Liver (tissue), 3 donors: Measurements from ENCODE around the gene KIF6.
"Not testable (repeated sequence)": the region's sequence is repeated elsewhere in the genome, so short reads cannot be mapped to it uniquely, and the experiment has no call there.

Source experiments
- ATF3 ChIP-seq: IDR thresholded peaks from 2 replicates; pipeline ENCODE4 v1.6.1; 2016; ENCODE audit warnings: antibody characterized with exemption
- CTCF ChIP-seq: fragments of 150-350 bp; IDR thresholded peaks from 2 replicates; pipeline ENCODE4 v1.5.1; 2017; ENCODE audit warnings: improper control_type of control experiment, low read depth, low read length; ENCODE audit not compliant: missing input control
- EGR1 ChIP-seq, 2 donors: IDR thresholded peaks; 2 replicates each; pipeline ENCODE4 v1.6.1; 2016 to 2018; ENCODE audit warnings: antibody characterized with exemption in 2 of 2, low read depth in 2 of 2
- GABPA ChIP-seq, 2 donors: IDR thresholded peaks in 1 of 2; conservative IDR thresholded peaks in 1 of 2; 2 replicates each; pipeline ENCODE4 v1.6.1; 2016; ENCODE audit warnings: antibody characterized with exemption in 2 of 2, mild to moderate bottlenecking in 1 of 2, moderate library complexity in 1 of 2
- MAX ChIP-seq: IDR thresholded peaks from 2 replicates; pipeline ENCODE4 v1.6.1; 2016; ENCODE audit warnings: antibody characterized with exemption
- NR2F2 ChIP-seq: IDR thresholded peaks from 2 replicates; pipeline ENCODE4 v1.6.1; 2016; ENCODE audit warnings: antibody characterized with exemption
- REST ChIP-seq: IDR thresholded peaks from 2 replicates; pipeline ENCODE4 v1.6.1; 2016; ENCODE audit warnings: antibody characterized with exemption, mild to moderate bottlenecking
- TAF1 ChIP-seq: conservative IDR thresholded peaks from 2 replicates; pipeline ENCODE4 v1.6.1; 2016; ENCODE audit warnings: antibody characterized with exemption, mild to moderate bottlenecking
- YY1 ChIP-seq: IDR thresholded peaks from 2 replicates; pipeline ENCODE4 v1.6.1; 2016; ENCODE audit warnings: antibody characterized with exemption, mild to moderate bottlenecking
- ZBTB33 ChIP-seq: IDR thresholded peaks from 2 replicates; pipeline ENCODE4 v1.6.1; 2016; ENCODE audit warnings: antibody characterized with exemption
- donor health status: healthy.
- donor health status: healthy.

GRCh38 chr6:39723350-39723749 lies 1.9 kb downstream of the KIF6 start:
- TF ChIP-seq MAX; ZBTB33; CTCF; YY1; EGR1 (IDR thresholded peaks at IDR 0.05; ENCODE audit: low read depth in 2 of 2); REST; ATF3; GABPA (IDR thresholded peaks at IDR 0.05 in 1 of 2, conservative IDR thresholded peaks at IDR 0.05 in 1 of 2); NR2F2; TAF1: not testable (repeated sequence)
